ENCODE measurements around the gene ARHGAP4.

The ARHGAP4 gene

DNA sequence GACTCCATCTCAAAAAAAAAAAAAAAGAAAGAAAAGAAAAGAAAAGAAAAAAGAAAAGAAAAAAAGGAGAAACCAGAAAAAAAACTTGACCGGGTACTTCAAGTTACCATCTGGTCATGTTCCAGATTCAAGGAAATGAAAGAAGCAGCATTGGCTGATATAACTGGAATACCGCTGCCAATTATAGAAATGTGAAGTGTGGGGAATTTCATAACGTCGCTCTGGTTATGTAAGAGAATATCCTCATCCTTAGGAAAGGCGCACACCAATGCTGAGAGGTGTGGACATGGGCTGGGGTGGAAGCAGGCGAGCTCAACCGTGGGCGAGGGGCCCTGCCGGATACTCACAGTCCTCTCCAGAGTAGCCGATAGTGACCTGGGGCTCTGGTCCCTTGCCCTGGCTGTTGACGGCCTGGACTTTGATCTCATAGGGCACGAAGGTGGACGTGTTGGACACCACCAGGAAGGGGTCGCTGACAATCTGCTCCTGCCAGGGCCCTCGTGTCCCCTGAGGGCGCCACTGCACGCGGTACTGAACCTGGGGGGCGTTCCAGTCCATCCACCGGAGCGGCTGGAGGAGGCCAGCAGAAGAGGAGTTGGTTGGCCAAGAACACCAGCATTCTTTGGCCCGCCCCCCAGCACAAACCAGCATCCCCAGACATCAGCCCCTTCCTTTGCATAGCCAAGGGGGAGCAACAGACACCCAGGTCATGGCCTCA lies 59.6 kb downstream of the ARHGAP4 start:
- Histone ChIP-seq H3K4me1 (ENCODE audit: control insufficient read depth in 5 of 5, insufficient read depth in 5 of 5, low read length in 5 of 5) (no peaks in the 10 kb centered on the region), H3K27me3 (ENCODE audit: control insufficient read depth in 5 of 5, insufficient read depth in 4 of 5, low read length in 5 of 5) (peaks cover 23 to 65% (median 59%) of the 10 kb centered on the region in 5 donors), H3K36me3 (ENCODE audit: control insufficient read depth in 5 of 5, insufficient read depth in 5 of 5, low read length in 5 of 5) (no peaks in the 10 kb centered on the region), H3K27ac (ENCODE audit: low read depth, low read length) (no peak overlapping the region), H3K9ac (ENCODE audit: low read length in 5 of 5) (no peak overlapping the region), H3K4me3 (ENCODE audit: low read depth in 1 of 5, low read length in 5 of 5) (no peak overlapping the region), H3K9me3 (ENCODE audit: control insufficient read depth in 5 of 5, low read length in 5 of 5) (peaks cover 0 to 6% (median 0%) of the 10 kb centered on the region in 5 donors)

DNA sequence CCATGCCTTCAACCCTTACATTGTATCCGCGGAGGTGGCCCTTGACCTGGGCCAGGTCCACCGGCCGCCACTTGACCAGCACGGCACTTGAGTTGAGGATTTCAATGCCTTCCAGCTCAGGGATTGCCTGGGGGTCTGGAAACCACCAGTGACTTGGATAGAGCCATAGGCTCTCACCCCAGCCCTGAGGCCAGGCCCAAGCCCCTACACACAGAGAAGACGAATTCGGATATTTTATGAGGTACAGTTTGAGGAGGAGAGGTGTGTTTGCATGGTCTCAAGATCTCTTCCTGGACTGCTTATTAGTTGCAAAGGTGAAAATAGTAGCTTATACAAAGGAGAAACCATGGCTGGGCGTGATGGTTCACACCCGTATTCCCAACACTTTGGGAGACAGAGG lies 60.4 kb downstream of the ARHGAP4 start:
- H3K27ac ChIP-seq (ENCODE audit: low read depth, low read length), result no peak overlapping the region
- no peaks in the 10 kb centered on the region for H3K4me1 ChIP-seq (ENCODE audit: control insufficient read depth in 5 of 5, insufficient read depth in 5 of 5, low read length in 5 of 5)
- H3K9ac ChIP-seq (ENCODE audit: low read length in 5 of 5), result no peak overlapping the region
- H3K4me3 ChIP-seq (ENCODE audit: low read depth in 1 of 5, low read length in 5 of 5), result no peak overlapping the region
- H3K9me3 ChIP-seq (ENCODE audit: control insufficient read depth in 5 of 5, low read length in 5 of 5), result peaks cover 0 to 6% (median 0%) of the 10 kb centered on the region in 5 donors
- peaks cover 21 to 66% (median 57%) of the 10 kb centered on the region in 5 donors for H3K27me3 ChIP-seq (ENCODE audit: control insufficient read depth in 5 of 5, insufficient read depth in 4 of 5, low read length in 5 of 5)
- H3K36me3 ChIP-seq (ENCODE audit: control insufficient read depth in 5 of 5, insufficient read depth in 5 of 5, low read length in 5 of 5), result no peaks in the 10 kb centered on the region

DNA sequence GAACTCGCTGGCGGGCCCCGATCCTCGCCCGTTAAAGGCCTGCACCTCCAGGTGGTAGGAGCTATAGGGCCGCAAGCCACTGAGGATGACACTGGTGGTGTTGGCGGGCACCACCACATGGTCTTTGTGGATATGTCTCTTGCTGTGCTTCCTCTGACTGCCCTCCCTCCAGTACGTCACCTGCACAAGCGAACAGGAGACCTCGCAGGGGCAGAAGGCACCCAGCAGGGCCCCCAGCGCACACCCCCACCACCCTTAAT lies 60.8 kb downstream of the ARHGAP4 start:
- Histone ChIP-seq H3K9me3 (ENCODE audit: control insufficient read depth in 5 of 5, low read length in 5 of 5) (peaks cover 0 to 6% (median 0%) of the 10 kb centered on the region in 5 donors), H3K27me3 (ENCODE audit: control insufficient read depth in 5 of 5, insufficient read depth in 4 of 5, low read length in 5 of 5) (peaks cover 19 to 62% (median 55%) of the 10 kb centered on the region in 5 donors), H3K27ac (ENCODE audit: low read depth, low read length) (no peak overlapping the region), H3K9ac (ENCODE audit: low read length in 5 of 5) (no peak overlapping the region), H3K36me3 (ENCODE audit: control insufficient read depth in 5 of 5, insufficient read depth in 5 of 5, low read length in 5 of 5) (no peaks in the 10 kb centered on the region), H3K4me3 (ENCODE audit: low read depth in 1 of 5, low read length in 5 of 5) (no peak overlapping the region), H3K4me1 (ENCODE audit: control insufficient read depth in 5 of 5, insufficient read depth in 5 of 5, low read length in 5 of 5) (no peaks in the 10 kb centered on the region)

DNA sequence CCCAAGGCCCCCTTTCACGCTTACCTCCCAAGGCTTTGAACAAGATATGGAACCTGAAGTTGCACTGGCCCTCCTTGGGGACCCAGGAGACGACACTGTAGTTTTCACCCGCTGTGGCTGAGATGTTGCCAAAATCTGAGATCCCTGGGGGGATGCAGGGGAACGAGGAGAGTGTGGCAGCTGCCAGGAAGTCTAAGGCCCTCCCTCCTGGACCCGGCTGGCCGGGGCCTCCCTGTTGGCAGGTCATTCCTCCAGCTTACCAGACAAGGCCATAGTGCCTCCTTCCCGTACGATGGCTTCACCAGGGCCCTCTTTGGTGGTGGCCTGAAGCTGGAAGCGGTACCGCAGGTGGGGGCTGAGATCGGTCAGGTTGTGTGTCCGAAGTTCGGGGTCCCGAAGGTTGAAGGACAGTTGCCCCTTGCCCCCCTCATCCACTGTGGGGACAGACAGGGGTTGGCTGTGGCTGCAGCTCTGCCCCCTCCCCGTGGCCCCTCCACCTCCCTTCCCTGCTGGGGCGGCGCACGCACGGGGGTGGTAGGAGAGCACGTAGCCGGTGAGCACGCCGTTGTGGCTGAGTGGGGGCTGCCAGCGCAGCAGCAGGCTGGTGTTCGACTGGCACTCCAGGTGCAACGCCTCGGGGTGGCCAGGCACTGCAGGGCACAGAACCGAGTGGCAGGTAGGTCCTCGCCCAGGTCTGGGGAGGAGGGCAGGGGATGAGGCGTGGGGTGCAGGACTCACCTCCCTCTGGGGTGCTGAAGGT lies 61.3 kb downstream of the ARHGAP4 start:
- Histone ChIP-seq H3K4me1 (ENCODE audit: control insufficient read depth in 5 of 5, insufficient read depth in 5 of 5, low read length in 5 of 5) (no peaks in the 10 kb centered on the region), H3K27me3 (ENCODE audit: control insufficient read depth in 5 of 5, insufficient read depth in 4 of 5, low read length in 5 of 5) (peaks cover 22 to 59% (median 50%) of the 10 kb centered on the region in 5 donors), H3K9ac (ENCODE audit: low read length in 5 of 5) (no peak overlapping the region), H3K36me3 (ENCODE audit: control insufficient read depth in 5 of 5, insufficient read depth in 5 of 5, low read length in 5 of 5) (no peaks in the 10 kb centered on the region), H3K9me3 (ENCODE audit: control insufficient read depth in 5 of 5, low read length in 5 of 5) (peaks cover 0 to 6% (median 0%) of the 10 kb centered on the region in 5 donors), H3K4me3 (ENCODE audit: low read depth in 1 of 5, low read length in 5 of 5) (no peak overlapping the region), H3K27ac (ENCODE audit: low read depth, low read length) (no peak overlapping the region)

DNA sequence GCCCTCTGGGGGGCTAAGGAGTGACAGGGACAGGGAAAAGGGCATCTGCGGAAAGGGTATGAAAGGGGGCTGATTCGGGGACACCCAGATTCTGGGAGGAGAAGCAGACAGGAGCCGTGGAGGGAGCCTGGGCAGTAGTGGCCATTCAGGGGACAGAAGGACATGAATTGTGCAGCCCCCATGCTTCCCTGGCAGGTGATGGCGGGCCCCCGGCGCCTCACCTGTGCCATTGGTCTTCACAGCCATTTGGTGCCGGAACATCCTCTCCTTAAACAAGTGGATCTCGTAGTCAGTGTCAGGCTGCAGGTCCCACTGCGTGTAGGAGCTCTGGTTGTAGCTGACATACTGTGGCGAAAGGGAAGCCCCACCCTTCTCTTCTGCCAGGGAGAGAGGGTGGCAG lies 62.0 kb downstream of the ARHGAP4 start:
- no peaks in the 10 kb centered on the region for H3K4me1 ChIP-seq (ENCODE audit: control insufficient read depth in 5 of 5, insufficient read depth in 5 of 5, low read length in 5 of 5)
- no peaks in the 10 kb centered on the region for H3K36me3 ChIP-seq (ENCODE audit: control insufficient read depth in 5 of 5, insufficient read depth in 5 of 5, low read length in 5 of 5)
- H3K27ac ChIP-seq (ENCODE audit: low read depth, low read length), result no peak overlapping the region
- peaks cover 0 to 6% (median 0%) of the 10 kb centered on the region in 5 donors for H3K9me3 ChIP-seq (ENCODE audit: control insufficient read depth in 5 of 5, low read length in 5 of 5)
- H3K27me3 ChIP-seq (ENCODE audit: control insufficient read depth in 5 of 5, insufficient read depth in 4 of 5, low read length in 5 of 5), result peaks cover 22 to 56% (median 45%) of the 10 kb centered on the region in 5 donors
- no peak overlapping the region for H3K4me3 ChIP-seq (ENCODE audit: low read depth in 1 of 5, low read length in 5 of 5)
- H3K9ac ChIP-seq (ENCODE audit: low read length in 5 of 5), result no peak overlapping the region

DNA sequence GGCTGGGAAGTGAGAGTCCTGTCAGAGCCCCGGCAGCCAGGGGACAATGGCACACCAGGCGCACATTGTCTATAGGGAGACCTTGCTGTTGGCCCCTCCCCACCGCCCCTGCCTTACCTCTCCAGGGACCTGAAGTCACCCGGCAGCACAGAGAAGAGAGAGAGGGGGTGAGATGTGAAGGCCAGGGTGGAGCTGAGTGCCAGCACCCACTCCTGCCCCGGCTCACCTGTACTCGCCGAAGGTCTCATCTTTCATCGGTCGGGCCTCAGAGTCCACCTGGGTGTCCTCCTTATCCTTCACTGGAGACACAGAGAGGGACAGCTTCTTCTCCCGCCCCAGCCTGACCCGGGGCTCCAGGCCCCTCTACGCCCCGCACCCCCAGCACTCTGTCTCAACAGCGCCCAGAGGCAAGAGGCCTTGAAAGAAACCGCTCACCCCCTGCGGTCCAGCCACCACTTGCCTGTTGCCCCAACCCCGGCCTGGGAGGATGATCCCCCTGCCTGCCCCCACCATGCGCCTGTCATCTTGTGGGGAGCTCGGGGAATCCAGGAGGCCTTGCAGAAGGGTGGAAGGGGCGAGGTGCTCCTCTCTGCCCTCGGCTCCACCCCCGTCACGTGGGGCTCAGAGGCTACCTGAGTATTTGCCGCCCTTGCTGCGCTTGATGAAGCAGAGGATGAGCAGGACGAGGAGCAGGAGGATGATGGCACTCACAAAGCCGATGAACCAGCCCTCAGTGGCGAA lies 62.6 kb downstream of the ARHGAP4 start:
- H3K27me3 ChIP-seq (ENCODE audit: control insufficient read depth in 5 of 5, insufficient read depth in 4 of 5, low read length in 5 of 5), result peaks cover 18 to 54% (median 40%) of the 10 kb centered on the region in 5 donors
- H3K9me3 ChIP-seq (ENCODE audit: control insufficient read depth in 5 of 5, low read length in 5 of 5), result peaks cover 0 to 6% (median 0%) of the 10 kb centered on the region in 5 donors
- no peaks in the 10 kb centered on the region for H3K4me1 ChIP-seq (ENCODE audit: control insufficient read depth in 5 of 5, insufficient read depth in 5 of 5, low read length in 5 of 5)
- H3K4me3 ChIP-seq (ENCODE audit: low read depth in 1 of 5, low read length in 5 of 5), result no peak overlapping the region
- H3K9ac ChIP-seq (ENCODE audit: low read length in 5 of 5), result no peak overlapping the region
- no peaks in the 10 kb centered on the region for H3K36me3 ChIP-seq (ENCODE audit: control insufficient read depth in 5 of 5, insufficient read depth in 5 of 5, low read length in 5 of 5)
- H3K27ac ChIP-seq (ENCODE audit: low read depth, low read length), result no peak overlapping the region

DNA sequence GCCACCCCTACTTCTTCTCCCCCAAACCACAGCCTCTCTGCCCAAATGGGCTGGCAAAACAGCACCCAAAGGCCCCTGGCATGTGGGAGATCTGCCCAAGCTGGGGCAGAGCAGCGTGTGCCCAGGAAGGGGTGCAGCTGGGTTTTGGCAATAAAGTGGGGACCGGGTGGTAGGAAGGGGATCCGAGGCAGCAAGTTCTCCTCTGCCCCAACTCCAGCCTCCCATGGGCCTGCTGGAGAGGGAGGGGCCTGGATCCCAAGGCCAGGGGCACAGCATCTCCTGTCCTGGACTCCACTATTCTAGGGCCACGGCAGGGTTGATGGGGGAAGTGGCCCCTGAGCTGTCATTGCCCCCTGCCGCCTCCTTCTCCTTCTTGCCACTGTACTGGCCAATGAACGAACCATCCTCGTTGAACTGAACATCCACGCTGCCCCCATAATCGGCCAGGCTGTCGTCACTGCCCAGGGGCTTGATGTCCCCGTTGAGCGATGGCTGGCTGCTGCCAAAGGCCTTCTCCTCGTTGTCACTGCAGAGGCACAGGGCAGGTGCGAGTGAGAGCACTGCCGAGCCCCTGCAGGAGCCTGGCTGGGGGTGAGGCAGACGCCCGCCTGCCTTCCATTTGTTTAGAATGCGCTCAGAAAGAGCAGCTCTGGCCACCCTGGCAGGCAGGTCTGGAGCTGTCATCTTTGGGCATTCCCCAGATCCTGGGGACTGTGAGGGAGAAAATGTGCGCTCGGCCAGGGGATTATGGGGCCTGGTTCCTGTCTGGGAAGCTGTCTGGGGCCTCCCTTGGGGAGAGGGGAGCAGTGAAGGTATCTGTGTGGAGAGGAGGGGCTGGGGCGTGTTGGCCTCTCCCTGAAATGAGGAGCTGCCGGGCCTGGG lies 63.5 kb downstream of the ARHGAP4 start:
- Histone ChIP-seq H3K27ac (ENCODE audit: low read depth, low read length) (no peak overlapping the region), H3K9me3 (ENCODE audit: control insufficient read depth in 5 of 5, low read length in 5 of 5) (peaks cover 0 to 6% (median 4%) of the 10 kb centered on the region in 5 donors)

DNA sequence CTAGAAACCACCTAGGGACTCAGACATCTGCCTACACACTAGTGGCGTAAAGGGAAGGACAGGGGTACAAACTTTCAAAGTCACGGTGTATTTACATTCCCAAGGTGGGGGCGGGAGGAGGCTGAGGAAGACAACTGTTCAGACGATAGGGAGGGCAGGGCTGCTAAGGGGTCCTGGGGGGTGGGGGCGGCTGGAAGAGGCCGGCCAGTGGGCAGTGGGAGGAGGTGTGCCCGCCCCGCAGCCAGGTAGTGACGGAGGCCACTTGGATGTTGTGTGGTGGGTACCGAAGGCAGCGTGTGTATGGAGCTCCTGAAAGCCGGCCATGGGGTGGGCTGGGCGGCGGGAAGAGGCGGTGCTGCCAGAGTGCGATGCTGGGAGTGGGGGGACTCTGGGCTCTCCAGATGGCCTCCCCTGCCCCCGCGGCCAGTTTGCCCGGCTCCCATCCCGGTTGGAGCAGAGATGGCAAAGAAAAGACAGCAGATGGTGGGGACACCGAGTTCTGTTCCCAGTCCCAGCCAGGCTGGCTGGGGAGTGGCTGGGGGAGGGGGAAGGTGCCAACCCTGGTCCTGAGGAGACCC lies 64.2 kb downstream of the ARHGAP4 start:
- Histone ChIP-seq H3K9me3 (ENCODE audit: control insufficient read depth in 5 of 5, low read length in 5 of 5) (peaks cover 0 to 6% (median 3%) of the 10 kb centered on the region in 5 donors), H3K27ac (ENCODE audit: low read depth, low read length) (no peak overlapping the region), H3K4me1 (ENCODE audit: control insufficient read depth in 5 of 5, insufficient read depth in 5 of 5, low read length in 5 of 5) (no peaks in the 10 kb centered on the region), H3K9ac (ENCODE audit: low read length in 5 of 5) (no peak overlapping the region), H3K27me3 (ENCODE audit: control insufficient read depth in 5 of 5, insufficient read depth in 4 of 5, low read length in 5 of 5) (peaks cover 16 to 60% (median 43%) of the 10 kb centered on the region in 5 donors), H3K4me3 (ENCODE audit: low read depth in 1 of 5, low read length in 5 of 5) (no peak overlapping the region), H3K36me3 (ENCODE audit: control insufficient read depth in 5 of 5, insufficient read depth in 5 of 5, low read length in 5 of 5) (no peaks in the 10 kb centered on the region)

More for the DNA sequence above, 63.5 kb downstream of the ARHGAP4 start:
- peaks cover 16 to 58% (median 42%) of the 10 kb centered on the region in 5 donors for H3K27me3 ChIP-seq (ENCODE audit: control insufficient read depth in 5 of 5, insufficient read depth in 4 of 5, low read length in 5 of 5)
- no peak overlapping the region for H3K9ac ChIP-seq (ENCODE audit: low read length in 5 of 5)
- no peaks in the 10 kb centered on the region for H3K36me3 ChIP-seq (ENCODE audit: control insufficient read depth in 5 of 5, insufficient read depth in 5 of 5, low read length in 5 of 5)
- no peaks in the 10 kb centered on the region for H3K4me1 ChIP-seq (ENCODE audit: control insufficient read depth in 5 of 5, insufficient read depth in 5 of 5, low read length in 5 of 5)
- no peak overlapping the region for H3K4me3 ChIP-seq (ENCODE audit: low read depth in 1 of 5, low read length in 5 of 5)

DNA sequence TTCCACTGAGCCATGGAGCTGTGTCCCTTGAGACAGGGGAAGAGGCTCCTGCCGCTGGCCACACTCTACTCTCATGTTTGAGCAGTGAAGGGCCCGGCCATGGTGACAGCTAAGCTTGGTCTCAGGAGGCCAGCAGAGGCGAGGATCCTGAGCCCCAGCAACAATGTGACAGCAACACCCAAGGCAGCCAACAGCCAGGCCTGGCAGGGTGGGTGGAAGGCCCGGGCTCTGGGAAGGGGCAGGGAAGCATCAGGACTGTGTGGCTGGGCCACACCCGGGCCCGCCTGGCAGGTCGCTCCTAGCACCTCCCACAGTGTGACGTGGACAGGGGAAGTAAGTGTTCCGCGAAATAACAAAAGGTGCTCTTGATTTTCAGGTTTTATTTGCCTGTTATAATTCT lies 64.9 kb downstream of the ARHGAP4 start:
- Histone ChIP-seq H3K4me1 (ENCODE audit: control insufficient read depth in 5 of 5, insufficient read depth in 5 of 5, low read length in 5 of 5) (no peaks in the 10 kb centered on the region), H3K9me3 (ENCODE audit: control insufficient read depth in 5 of 5, low read length in 5 of 5) (peaks cover 0 to 4% (median 2%) of the 10 kb centered on the region in 5 donors), H3K4me3 (ENCODE audit: low read depth in 1 of 5, low read length in 5 of 5) (no peak overlapping the region), H3K9ac (ENCODE audit: low read length in 5 of 5) (no peak overlapping the region), H3K27me3 (ENCODE audit: control insufficient read depth in 5 of 5, insufficient read depth in 4 of 5, low read length in 5 of 5) (peaks cover 16 to 67% (median 44%) of the 10 kb centered on the region in 5 donors), H3K27ac (ENCODE audit: low read depth, low read length) (no peak overlapping the region), H3K36me3 (ENCODE audit: control insufficient read depth in 5 of 5, insufficient read depth in 5 of 5, low read length in 5 of 5) (no peaks in the 10 kb centered on the region)
